ENCODE data around the gene MINDY3.
A peak's percentile ranks its signal among the peaks of the same experiment; 100 is the strongest.
"Not testable (repeated sequence)": the region's sequence is repeated elsewhere in the genome, so short reads cannot be mapped to it uniquely, and the experiment has no call there.

The MINDY3 gene

GRCh38 chr10:15856328-15857015 lies 3.8 kb downstream of the MINDY3 start:
- no peak for DNase-seq (ENCODE audit: low spot score)

- DNase-seq (ENCODE audit: low spot score) = no peak
These were observed 6.5 kb downstream of the MINDY3 start for GRCh38 chr10:15853800-15854199.

GRCh38 chr10:15852111-15852557 lies 8.2 kb downstream of the MINDY3 start:
- peak; percentile 19 for DNase-seq (ENCODE audit: low spot score)

- DNase-seq (ENCODE audit: low spot score) = not testable (repeated sequence)
These were observed 9.8 kb downstream of the MINDY3 start for GRCh38 chr10:15850337-15850978.

- no peak for DNase-seq (ENCODE audit: low spot score)
These were observed 11.0 kb downstream of the MINDY3 start for GRCh38 chr10:15849316-15849715.

- DNase-seq (ENCODE audit: low spot score) = no peak
These were observed 12.8 kb downstream of the MINDY3 start for GRCh38 chr10:15847481-15847880.

- DNase-seq (ENCODE audit: low spot score) = no peak
These were observed 15.8 kb downstream of the MINDY3 start for GRCh38 chr10:15844517-15844916.

DNA sequence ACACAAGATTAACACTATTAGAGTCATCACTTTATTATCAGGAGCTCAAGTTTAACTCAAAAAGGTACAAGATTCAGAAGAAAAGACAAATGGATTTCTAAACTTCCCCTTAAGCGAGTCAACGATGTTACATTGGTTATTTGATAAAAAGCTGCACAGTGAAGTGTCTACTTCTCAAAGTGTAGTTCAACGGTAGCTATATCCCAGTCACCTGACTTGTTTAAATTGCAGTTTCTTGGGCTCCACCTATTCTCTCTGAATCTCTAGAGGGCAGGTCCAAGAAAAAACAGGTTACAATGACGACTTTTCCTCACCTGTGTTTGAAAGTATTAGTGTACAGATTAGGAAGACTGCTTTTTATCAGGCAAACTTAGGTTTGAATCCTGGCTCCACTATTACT lies 16.6 kb downstream of the MINDY3 start:
- no peak for DNase-seq (ENCODE audit: low spot score)

DNA sequence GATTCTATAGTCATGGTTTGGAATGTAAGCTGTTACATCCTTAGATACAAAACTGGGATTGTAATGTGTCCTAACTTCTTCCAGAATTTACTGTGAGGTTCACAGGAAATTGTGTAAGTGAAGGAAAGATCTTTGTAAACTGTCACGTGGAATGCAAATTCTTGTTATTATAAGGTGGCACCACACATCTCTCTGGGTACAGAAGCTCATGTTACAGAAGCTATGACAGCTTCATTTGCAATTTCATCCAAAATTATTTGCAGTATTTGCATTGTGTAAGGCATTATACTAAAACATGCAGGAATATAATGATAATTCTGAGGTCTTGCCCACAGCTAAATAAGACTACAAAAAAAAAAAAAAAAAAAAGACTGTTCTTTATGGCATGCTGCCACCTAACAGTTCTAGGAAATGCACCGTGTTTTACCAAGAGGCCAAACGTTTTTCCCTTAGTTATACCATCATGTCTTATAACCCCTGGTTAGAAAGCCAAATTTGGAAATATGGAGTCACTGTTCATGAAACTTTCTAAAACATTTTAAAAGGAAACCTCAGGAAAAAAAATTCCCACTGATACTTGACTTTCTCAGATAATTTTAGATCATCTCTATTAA lies 17.6 kb downstream of the MINDY3 start:
- DNase-seq (ENCODE audit: low spot score) = no peak

DNA sequence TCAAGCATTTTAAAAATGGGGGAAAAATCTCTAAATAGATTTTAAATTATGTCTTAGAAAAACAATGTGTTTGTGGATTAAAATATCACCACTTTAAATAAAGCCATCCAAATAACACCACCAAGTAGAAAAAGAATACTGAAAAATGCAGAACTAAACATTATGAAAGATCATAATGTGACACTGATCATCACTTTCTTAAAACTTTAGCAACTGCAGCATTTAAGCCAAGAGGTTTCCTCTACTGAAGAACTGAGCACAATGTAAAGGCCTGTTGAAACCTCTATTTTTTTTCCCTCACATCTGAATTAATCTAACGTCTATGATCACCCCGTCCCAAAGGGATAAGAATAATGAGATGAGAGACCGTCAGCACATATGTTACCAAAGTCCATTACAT lies 18.6 kb downstream of the MINDY3 start:
- no peak for DNase-seq (ENCODE audit: low spot score)

GRCh38 chr10:15836807-15837206 lies 23.5 kb downstream of the MINDY3 start:
- no peak for DNase-seq (ENCODE audit: low spot score)

- no peak for DNase-seq (ENCODE audit: low spot score)
These were observed 30.8 kb downstream of the MINDY3 start for GRCh38 chr10:15829495-15829894.

GRCh38 chr10:15824498-15824897 lies 35.8 kb downstream of the MINDY3 start:
- DNase-seq (ENCODE audit: low spot score) = no peak

DNA sequence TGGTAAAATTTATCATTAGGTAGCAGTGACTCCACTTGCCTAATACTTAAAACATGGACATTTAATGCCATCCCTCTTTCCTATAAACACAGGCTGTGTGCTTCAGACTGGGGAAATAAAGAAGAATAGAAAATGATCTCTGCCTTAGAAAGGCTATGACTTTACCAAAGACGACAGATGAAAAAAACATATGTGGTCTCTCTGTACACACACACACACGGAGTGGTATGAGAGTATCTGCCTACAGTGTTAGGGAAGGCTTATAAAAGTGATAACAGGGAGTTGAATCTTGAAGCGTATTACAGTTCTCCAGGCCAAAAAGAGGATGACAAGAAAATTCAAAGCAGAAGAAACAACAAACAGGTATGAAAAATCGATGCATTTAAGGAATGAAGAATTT lies 38.2 kb downstream of the MINDY3 start:
- DNase-seq (ENCODE audit: low spot score) = no peak

DNA sequence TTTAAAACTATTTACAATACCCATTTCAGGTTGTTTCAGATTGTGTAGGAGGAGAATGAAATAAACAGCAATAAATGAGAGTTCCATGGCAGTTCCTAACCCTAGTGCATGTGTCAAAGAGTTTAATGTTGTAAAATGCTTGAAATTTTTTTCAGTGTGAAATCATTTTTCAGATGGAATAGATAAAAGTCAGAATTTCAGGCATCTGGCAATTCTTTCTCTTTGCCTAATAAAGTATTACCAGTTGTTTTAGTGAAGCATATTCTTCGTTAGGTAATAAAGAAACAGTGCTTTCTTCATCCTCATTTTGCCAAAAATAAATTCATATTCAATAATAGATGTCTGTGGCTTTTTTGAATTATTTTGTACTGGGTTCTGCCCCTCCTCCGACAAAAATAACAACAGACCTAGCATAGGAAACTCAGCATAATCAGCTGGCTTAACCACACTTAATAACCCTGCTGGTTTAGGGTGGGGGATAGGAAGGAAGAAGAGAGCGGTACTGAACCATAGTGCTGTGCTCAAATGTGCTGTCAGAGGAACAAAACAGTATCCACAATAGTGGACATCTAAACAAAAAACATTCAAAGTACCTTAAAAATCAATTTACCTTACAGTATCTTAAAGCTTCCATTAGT lies 39.1 kb downstream of the MINDY3 start:
- no peak for DNase-seq (ENCODE audit: low spot score)

GRCh38 chr10:15817409-15818046 lies 42.8 kb downstream of the MINDY3 start:
- DNase-seq (ENCODE audit: low spot score) = no peak

DNA sequence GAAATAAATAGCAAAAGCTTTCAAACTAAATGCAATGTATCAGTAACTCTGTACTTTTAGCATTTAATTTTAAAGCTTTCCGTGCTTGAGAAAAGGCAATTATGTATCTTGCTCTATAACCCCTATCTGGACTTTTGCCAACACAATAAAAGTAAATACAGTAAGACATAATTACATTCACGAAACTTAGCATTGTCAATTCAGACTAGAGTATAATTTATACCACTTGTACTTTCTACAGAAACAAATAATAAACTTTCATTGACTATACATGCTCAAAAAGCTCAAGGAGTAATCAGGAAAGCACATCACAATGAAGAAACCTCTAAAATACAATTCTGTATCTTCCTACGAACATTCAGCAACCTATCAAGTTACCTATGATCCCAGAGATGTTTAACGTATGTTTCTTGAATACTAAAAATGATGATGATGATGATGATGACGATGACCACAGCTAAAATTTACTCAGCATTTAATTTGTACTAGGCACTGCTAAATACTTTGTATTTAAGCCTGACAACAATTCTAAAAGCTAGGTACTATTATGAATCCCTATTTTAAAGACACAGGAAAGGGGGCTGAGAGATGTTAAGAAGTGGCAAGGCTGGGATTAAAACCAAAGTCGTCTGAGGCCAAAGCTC lies 44.9 kb downstream of the MINDY3 start:
- no peak for DNase-seq (ENCODE audit: low spot score)

- no peak for DNase-seq (ENCODE audit: low spot score)
These were observed 45.7 kb downstream of the MINDY3 start for GRCh38 chr10:15814565-15814964.

GRCh38 chr10:15813415-15813814 lies 46.9 kb downstream of the MINDY3 start:
- no peak for DNase-seq (ENCODE audit: low spot score)

GRCh38 chr10:15809450-15809849 lies 50.9 kb downstream of the MINDY3 start:
- DNase-seq (ENCODE audit: low spot score) = no peak

DNA sequence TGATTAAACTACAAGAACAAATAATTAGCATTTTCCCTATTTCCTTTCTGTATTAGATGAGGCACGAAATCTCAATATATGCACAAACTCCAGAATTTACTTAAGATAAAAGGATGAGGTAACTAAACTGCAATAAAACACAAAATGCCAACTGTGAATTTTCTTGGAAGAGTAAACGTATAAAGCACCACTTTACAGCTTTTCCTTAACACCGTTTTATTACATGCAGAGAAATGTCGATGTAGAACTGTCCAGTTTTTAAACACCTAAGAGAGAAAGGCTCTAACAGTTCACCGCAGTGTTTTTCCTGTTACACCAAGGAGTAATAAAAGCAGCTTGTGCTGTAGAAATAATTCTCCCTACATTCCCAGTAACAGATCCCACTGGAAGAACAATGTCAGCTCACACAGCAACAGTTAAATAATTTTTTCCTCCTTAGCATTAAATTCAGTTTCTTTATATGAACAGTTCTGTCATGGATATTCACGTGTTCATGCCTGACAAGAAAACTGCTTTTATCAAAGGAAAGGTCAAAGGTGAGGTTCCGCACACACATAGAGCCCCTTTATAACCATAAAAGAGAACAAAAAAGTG lies 52.0 kb downstream of the MINDY3 start:
- DNase-seq (ENCODE audit: low spot score) = no peak
